ENCODE data around the gene ZNF740.
"Not testable (repeated sequence)": the region's sequence is repeated elsewhere in the genome, so short reads cannot be mapped to it uniquely, and the experiment has no call there.

ZNF740 gene

GRCh38 chr12:53196486-53196885 is 16.0 kb downstream of the ZNF740 start:
- no peaks in the 10 kb centered on the region for H3K27me3 Mint-ChIP-seq
- no peak overlapping the region for H3K27ac Mint-ChIP-seq
- no peak overlapping the region for H3K4me3 Mint-ChIP-seq
- peaks cover 42% of the 10 kb centered on the region for H3K4me1 Mint-ChIP-seq (ENCODE audit: low read depth)
- no peaks in the 10 kb centered on the region for H3K9me3 Mint-ChIP-seq (ENCODE audit: low read depth)
- H3K36me3 Mint-ChIP-seq, result peaks cover 8% of the 10 kb centered on the region

- peaks cover 47% of the 10 kb centered on the region for H3K4me1 Mint-ChIP-seq (ENCODE audit: low read depth)
- H3K27ac Mint-ChIP-seq, result peak overlapping the region; percentile 34
- peak overlapping the region; percentile 63 for H3K4me3 Mint-ChIP-seq
- no peaks in the 10 kb centered on the region for H3K27me3 Mint-ChIP-seq
- H3K36me3 Mint-ChIP-seq, result peaks cover 8% of the 10 kb centered on the region
- H3K9me3 Mint-ChIP-seq (ENCODE audit: low read depth), result no peaks in the 10 kb centered on the region
Measured at GRCh38 chr12:53197011-53197640, 16.6 kb downstream of the ZNF740 start.

- H3K4me3 Mint-ChIP-seq, result peak overlapping the region; percentile 83
- no peaks in the 10 kb centered on the region for H3K9me3 Mint-ChIP-seq (ENCODE audit: low read depth)
- H3K27me3 Mint-ChIP-seq, result no peaks in the 10 kb centered on the region
- H3K27ac Mint-ChIP-seq, result peak overlapping the region; percentile 88
- H3K36me3 Mint-ChIP-seq, result peaks cover 11% of the 10 kb centered on the region
- H3K4me1 Mint-ChIP-seq (ENCODE audit: low read depth), result peaks cover 54% of the 10 kb centered on the region
Measured at GRCh38 chr12:53198486-53199110, 18.1 kb downstream of the ZNF740 start.

- Mint-ChIP-seq H3K4me1 (ENCODE audit: low read depth) (peaks cover 64% of the 10 kb centered on the region), H3K36me3 (peaks cover 11% of the 10 kb centered on the region), H3K4me3 (peak overlapping the region; percentile 62), H3K27me3 (no peaks in the 10 kb centered on the region), H3K9me3 (ENCODE audit: low read depth) (no peaks in the 10 kb centered on the region), H3K27ac (peak overlapping the region; percentile 68)
Measured at GRCh38 chr12:53199700-53200099, 19.2 kb downstream of the ZNF740 start.

- Mint-ChIP-seq H3K4me3 (peak overlapping the region; percentile 62), H3K27me3 (no peaks in the 10 kb centered on the region), H3K4me1 (ENCODE audit: low read depth) (peaks cover 66% of the 10 kb centered on the region), H3K9me3 (ENCODE audit: low read depth) (no peaks in the 10 kb centered on the region), H3K27ac (peak overlapping the region; percentile 92), H3K36me3 (peaks cover 11% of the 10 kb centered on the region)
Measured at GRCh38 chr12:53200107-53200457, 19.6 kb downstream of the ZNF740 start.

- no peaks in the 10 kb centered on the region for H3K9me3 Mint-ChIP-seq (ENCODE audit: low read depth)
- H3K27me3 Mint-ChIP-seq, result no peaks in the 10 kb centered on the region
- peak overlapping the region; percentile 62 for H3K4me3 Mint-ChIP-seq
- H3K36me3 Mint-ChIP-seq, result peaks cover 11% of the 10 kb centered on the region
- peaks cover 69% of the 10 kb centered on the region for H3K4me1 Mint-ChIP-seq (ENCODE audit: low read depth)
- H3K27ac Mint-ChIP-seq, result peak overlapping the region; percentile 92
Measured at GRCh38 chr12:53200458-53201176, 20.1 kb downstream of the ZNF740 start.

GRCh38 chr12:53201177-53201541 is 20.6 kb downstream of the ZNF740 start:
- Mint-ChIP-seq H3K4me1 (ENCODE audit: low read depth) (peaks cover 75% of the 10 kb centered on the region), H3K9me3 (ENCODE audit: low read depth) (no peaks in the 10 kb centered on the region), H3K27ac (peak overlapping the region; percentile 92), H3K27me3 (no peaks in the 10 kb centered on the region), H3K4me3 (peak overlapping the region; percentile 62), H3K36me3 (peaks cover 11% of the 10 kb centered on the region)

GRCh38 chr12:53201639-53202038 is 21.1 kb downstream of the ZNF740 start:
- no peak overlapping the region for H3K27ac Mint-ChIP-seq

GRCh38 chr12:53202316-53202715 is 21.8 kb downstream of the ZNF740 start:
- not testable (repeated sequence) for H3K27me3 Mint-ChIP-seq; H3K4me3 Mint-ChIP-seq; H3K9me3 Mint-ChIP-seq (ENCODE audit: low read depth); H3K27ac Mint-ChIP-seq
- Mint-ChIP-seq H3K36me3 (peaks cover 11% of the 10 kb centered on the region), H3K4me1 (ENCODE audit: low read depth) (peaks cover 81% of the 10 kb centered on the region)

More at GRCh38 chr12:53201639-53202038, 21.1 kb downstream of the ZNF740 start:
- no peak overlapping the region for H3K4me3 Mint-ChIP-seq
- no peaks in the 10 kb centered on the region for H3K9me3 Mint-ChIP-seq (ENCODE audit: low read depth)
- H3K27me3 Mint-ChIP-seq, result no peaks in the 10 kb centered on the region
- peaks cover 80% of the 10 kb centered on the region for H3K4me1 Mint-ChIP-seq (ENCODE audit: low read depth)
- H3K36me3 Mint-ChIP-seq, result peaks cover 11% of the 10 kb centered on the region

- H3K4me3 Mint-ChIP-seq, result peak overlapping the region; percentile 91
- H3K4me1 Mint-ChIP-seq (ENCODE audit: low read depth), result peaks cover 83% of the 10 kb centered on the region
- no peaks in the 10 kb centered on the region for H3K27me3 Mint-ChIP-seq
- peak overlapping the region; percentile 84 for H3K27ac Mint-ChIP-seq
- no peaks in the 10 kb centered on the region for H3K9me3 Mint-ChIP-seq (ENCODE audit: low read depth)
- H3K36me3 Mint-ChIP-seq, result peaks cover 11% of the 10 kb centered on the region
Measured at GRCh38 chr12:53204351-53204750, 23.8 kb downstream of the ZNF740 start.

- H3K9me3 Mint-ChIP-seq (ENCODE audit: low read depth), result no peaks in the 10 kb centered on the region
- H3K27me3 Mint-ChIP-seq, result no peaks in the 10 kb centered on the region
- H3K36me3 Mint-ChIP-seq, result peaks cover 6% of the 10 kb centered on the region
- peak overlapping the region; percentile 91 for H3K4me3 Mint-ChIP-seq
- H3K4me1 Mint-ChIP-seq (ENCODE audit: low read depth), result peaks cover 76% of the 10 kb centered on the region
- H3K27ac Mint-ChIP-seq, result peak overlapping the region; percentile 90
Measured at GRCh38 chr12:53205747-53206419, 25.4 kb downstream of the ZNF740 start.

- Mint-ChIP-seq H3K4me1 (ENCODE audit: low read depth) (peaks cover 69% of the 10 kb centered on the region), H3K27ac (peak within 1 kb of the TSS; percentile 90), H3K36me3 (peaks cover 3% of the 10 kb centered on the region)
Measured at GRCh38 chr12:53207042-53207441, 26.5 kb downstream of the ZNF740 start, which contains the start of gene ITGB7. ITGB7 (minus strand) TSS chr12:53207251; CDS start chr12:53200443, 6,808 bp downstream.

GRCh38 chr12:53208435-53208834 is 27.9 kb downstream of the ZNF740 start:
- H3K27me3 Mint-ChIP-seq, result no peaks in the 10 kb centered on the region
- peak overlapping the region; percentile 89 for H3K27ac Mint-ChIP-seq
- H3K9me3 Mint-ChIP-seq (ENCODE audit: low read depth), result no peaks in the 10 kb centered on the region
- no peaks in the 10 kb centered on the region for H3K36me3 Mint-ChIP-seq
- peaks cover 71% of the 10 kb centered on the region for H3K4me1 Mint-ChIP-seq (ENCODE audit: low read depth)
- H3K4me3 Mint-ChIP-seq, result peak overlapping the region; percentile 76

More at GRCh38 chr12:53207042-53207441, 26.5 kb downstream of the ZNF740 start, which contains the start of gene ITGB7:
- Mint-ChIP-seq H3K9me3 (ENCODE audit: low read depth) (no peaks in the 10 kb centered on the region), H3K27me3 (no peaks in the 10 kb centered on the region), H3K4me3 (peak within 1 kb of the TSS; percentile 91)

GRCh38 chr12:53208877-53209463 is 28.4 kb downstream of the ZNF740 start:
- Mint-ChIP-seq H3K27ac (peak overlapping the region; percentile 89), H3K27me3 (no peaks in the 10 kb centered on the region), H3K4me1 (ENCODE audit: low read depth) (peaks cover 72% of the 10 kb centered on the region), H3K9me3 (ENCODE audit: low read depth) (no peaks in the 10 kb centered on the region), H3K36me3 (no peaks in the 10 kb centered on the region), H3K4me3 (peak overlapping the region; percentile 76)

All from activated naive CD8-positive, alpha-beta T cell (primary cell).